Medulla oblongata (tissue), 1 donor: ENCODE data around the gene DNAJC27.
A peak's percentile ranks its signal among the peaks of the same experiment; 100 is the strongest.

ENCODE experiments used
- DNase-seq: peaks from one replicate; pipeline ENCODE4 v3.0.0-alpha.2; 2015; ENCODE audit errors: extremely low spot score

The DNAJC27 gene

DNA sequence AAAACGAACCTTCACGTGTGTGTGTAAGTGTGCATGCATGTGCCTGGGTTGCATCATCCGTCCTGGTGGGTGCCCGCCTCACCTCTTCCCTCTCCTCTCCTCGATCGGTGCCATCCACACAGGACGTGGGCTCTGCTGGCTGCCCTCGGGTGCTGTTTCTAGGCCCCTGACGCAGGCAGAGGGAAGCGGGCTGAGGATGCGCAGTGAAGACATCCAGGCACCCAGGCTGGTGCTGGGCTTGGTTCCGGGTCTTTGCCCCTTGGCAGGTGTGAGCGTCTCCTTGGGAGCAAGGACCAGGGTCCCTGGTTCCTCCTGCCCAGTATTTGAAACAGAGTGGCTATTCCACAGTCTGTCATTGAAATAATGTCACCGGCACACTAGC lies 45.5 kb downstream of the DNAJC27 start:
- no peak for DNase-seq

DNA sequence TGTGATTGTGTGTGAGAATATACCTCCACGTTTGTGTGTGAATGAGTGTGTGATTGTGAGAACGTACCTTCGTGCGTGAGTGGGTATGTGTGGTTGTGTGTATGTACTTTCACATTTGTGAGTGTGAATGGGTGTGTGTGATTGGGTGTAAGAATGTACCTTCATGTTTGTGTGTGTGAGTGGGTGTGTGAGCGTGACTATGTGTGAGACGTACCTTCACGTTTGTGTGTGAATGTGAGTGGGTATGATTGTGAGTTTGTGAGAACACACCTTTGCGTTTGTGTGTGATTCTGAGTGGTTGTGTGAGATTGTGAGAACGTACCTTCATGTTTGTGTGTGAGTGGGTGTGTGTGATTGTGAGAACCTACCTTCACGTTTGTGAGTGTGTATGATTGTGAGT lies 45.9 kb downstream of the DNAJC27 start:
- DNase-seq = no peak

DNA sequence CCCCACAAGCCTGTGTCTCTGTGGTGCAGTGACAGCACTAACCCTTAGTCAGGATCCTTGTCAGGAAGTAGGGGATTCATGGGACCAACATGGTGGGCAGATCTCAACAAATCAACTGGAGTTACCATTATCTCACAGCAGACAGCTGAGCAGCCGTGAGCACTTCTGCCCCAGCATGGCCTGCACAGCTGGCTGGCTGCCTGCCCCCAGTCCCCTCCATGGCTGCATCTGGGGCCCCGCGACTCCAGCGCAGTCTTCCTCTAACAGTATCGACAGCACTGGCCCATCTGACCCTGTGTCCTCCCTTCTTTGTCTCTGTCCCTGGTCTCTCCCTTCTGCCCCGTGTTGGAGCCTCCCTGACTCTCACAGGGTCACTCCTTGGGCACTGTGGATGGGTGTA lies 47.0 kb downstream of the DNAJC27 start:
- no peak for DNase-seq

DNA sequence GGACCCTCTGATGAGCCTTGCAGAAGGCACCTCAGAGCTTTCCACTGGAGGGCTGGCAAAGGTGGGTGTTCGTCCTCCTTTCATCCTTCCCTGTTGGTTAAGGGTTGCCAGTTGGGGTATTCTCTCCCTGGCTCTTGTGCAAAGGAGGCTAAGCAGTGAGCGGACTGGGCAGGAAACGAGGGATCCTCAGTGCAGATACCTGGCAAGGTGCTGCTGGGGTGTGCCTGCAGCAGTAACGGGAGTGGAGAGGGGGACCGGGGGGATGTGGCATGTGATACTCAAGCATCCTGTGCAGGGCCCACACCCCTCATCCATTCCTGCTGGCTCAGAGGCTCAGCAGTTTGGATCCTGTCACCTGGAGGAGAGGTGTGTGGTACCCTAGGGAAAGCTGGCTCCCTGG lies 47.5 kb downstream of the DNAJC27 start:
- no peak for DNase-seq

DNA sequence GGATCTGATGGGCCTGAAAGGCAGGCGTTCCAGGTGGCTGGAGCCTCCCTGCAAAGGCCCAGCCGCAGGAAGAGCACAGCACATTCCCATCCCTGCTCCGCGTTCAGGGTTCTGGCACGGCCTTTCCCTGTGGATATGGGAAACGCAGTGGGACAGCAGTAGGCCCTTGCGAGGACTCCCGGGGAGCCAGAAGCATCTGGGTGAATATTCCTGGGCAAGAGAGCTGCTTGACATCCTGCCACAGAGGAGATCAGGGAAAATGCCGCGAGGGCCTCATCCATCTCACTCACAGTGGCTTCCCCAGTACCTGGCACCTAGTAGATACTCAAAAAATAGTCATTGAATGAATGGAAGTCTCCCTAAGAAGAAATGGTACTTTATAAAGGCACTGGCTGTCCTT lies 48.6 kb downstream of the DNAJC27 start:
- no peak for DNase-seq

DNA sequence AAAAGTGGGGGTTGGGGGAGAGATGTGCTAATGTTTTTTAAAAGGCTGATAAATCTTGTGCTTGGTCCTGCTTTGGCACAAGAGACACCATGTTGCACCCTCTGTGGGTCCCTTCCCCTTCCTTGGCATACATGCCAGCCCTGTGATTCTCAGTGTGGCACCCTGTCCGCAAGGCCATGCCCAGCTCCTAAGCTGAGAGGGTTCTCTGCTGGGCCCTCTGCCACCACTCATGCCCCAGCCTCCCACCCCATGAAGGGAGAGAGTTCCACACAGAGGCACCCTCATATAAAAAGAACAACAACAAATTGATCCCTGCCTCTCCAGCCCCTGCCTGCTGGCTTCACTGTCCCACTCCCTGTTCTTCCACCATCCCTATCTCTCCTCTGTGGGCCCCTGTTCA lies 49.2 kb downstream of the DNAJC27 start:
- no peak for DNase-seq

DNA sequence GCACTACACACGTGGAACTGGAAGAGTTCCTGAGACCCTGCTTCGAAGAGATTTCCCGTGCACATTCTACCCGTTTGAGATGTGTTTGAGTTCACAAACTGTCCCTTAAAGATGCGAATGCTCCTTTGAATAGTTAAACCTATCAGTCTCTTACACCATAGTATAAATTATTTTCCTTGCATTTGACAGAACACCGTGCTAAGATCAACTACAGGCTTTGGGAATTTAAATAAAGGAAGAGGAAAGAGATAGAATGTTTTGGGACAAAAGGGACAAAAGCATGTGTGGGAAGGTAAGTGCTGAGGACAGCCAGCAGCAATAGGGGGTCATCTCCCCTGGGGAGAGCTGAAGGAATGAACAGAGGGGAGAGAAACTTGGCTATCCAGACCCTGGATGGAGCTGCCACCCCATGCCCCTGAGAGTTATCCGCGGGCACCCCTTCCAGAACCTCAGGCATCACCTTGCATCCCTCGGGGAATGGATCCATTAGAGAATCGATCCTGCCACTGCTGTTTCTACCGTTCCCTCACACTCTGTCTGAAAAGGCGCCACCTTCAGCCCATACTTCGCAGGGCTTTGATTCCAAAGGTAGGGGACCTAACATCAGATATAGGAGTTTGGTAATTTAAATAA lies 50.8 kb downstream of the DNAJC27 start:
- no peak for DNase-seq

DNA sequence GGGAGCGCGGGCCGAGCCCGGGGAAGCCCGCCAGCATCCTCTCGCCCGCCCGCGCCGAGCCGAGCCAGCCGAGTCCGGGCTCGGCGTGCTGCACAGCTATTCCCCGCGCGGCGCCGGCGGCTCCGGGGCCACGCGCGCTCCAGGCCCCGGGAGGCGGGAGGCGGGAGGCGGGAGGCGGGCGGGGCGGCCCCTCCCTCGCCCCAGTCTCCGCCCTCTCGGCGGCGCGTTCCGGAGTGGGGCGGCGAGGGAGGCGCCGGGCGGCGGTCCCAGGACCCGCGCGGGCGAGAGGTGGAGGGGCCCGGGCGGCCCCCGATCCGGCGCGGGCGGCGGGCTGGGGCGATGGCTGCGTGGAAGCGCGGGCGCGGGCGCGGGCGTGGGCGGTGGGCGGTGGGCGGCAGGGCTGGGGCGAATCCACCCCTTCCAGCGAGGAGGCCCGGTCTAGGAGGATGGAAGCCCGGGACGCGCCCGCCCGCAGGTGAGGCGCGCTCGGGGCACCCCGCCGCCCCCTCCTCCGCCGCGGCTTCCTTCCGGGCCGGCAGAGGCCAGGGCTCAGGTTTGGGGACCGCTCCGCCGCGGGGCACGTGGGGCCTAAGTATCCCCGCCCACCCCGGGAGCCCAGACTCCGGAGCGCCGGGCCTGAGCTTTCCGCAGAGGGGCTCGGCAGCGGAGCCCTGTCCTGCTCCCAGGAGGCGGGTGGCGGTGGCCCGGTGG lies 51.5 kb downstream of the DNAJC27 start, which contains the start of gene ADCY3:
ADCY3 (minus strand) TSS at position 140 of the 711 bp plus-strand sequence. CDS start 1,250 bp downstream, outside the sequence.
- peak; percentile 62 for DNase-seq

DNA sequence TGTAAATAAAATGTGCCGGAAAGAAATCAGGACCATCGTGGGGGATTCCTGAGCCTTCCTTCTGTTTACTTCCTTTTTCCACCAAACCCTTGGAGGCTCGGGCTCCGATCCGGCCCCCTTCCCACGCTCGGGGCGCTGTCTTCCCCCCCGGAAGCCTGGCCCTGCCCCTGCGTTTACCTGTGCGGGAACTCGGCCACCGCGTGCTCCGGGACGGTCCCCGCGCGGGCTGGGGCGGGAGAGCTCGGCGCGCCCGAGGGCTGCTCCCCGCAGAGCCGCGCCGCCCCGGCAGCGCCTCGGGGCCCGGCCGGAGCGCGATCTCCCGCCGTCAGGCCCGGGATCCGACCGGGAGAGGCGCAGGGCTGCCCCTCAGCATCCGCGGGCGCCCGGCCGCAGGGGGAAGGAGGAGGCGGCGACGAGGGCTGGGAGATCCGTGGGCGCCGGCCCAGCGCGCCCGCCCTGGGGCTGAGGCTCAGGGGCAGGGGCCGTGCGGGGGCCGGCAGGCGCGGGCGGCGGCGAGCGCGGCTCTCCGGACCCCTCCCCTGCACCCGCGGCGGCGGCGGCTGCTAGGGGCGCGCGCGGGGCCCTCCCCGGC lies 52.2 kb downstream of the DNAJC27 start:
- DNase-seq = no peak

DNA sequence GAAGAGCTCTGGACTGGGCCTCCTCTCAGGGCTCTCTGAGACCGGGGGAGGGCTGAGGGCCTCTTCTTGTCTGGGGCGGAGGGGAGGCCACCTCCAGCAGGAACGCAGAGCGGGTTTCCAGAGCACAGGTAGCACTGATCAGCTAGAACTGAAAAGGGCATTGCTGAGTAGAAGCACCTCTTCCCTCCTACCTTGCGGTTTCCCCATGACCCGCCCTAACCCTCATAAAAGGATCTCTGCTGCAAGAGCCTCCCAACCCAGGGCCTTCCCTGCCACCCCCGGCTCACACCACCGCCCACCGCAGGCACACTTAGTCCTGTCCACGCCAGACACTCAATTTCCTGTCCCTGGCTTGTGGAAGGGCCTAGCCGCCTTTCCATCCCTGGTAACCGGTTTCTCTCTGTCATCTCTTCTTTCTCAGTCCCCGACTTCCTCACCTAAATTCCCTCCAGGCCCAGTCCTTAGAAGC lies 52.7 kb downstream of the DNAJC27 start:
- no peak for DNase-seq

DNA sequence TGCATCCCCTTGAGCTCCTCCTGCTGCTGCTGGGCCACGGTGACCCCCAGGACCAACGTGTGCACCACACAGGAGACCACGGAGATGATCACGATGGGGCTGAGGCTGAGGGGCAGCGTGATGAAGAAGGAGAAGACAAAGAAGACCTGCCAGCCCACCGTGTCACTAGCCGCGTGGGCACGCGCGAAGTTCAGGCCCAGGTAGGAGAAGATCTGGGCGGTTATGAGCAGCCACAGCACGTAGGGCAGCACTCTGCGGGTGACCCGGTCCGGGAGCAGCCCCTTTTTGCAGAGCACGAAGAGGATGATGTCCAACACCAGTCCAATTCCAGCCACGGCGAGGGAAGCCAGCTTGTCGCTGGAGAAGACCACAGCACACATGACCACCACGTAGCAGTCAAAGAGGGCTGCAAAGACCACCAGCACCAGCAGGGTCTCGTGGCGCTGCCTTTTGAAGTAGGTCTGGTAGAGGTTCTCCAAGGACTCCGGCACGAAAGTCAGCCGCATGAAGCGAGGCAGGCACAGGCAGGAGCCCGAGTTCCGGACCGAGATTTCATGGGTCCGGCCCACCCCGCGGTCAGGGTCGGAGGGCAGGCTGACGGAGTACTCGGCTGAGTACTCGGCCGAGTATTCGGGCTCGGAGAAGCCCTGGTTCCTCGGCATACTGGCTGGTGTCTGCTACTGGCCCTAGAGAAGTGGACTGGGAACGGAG lies 53.3 kb downstream of the DNAJC27 start:
- no peak for DNase-seq

DNA sequence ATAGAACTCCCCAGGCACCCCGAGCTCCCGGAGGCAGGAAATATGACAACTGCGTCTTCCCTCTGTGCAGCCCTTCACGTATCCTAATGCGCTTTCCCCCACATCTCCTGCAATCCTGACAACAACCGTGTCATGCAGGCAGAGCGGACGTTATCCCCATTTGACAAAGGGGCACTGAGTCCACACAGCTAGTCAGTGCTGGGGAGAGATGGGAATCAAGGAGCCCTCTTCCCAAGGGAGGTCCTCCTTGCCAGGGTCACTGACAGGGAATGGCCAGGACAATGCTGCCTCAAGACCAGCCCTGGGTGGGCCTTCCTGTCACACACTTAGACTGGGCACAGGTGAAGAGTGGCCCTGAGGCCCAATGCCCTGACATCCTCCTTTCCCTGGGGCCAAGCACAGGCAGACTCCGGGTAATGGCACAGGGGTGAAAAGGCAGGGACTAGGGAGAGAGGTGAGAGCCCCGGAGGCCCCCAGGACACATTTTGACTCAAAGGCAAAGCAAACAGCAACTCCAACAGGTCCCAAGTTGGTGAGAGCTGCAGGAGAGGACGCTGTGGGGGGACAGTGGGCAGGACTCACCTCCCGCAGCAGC lies 53.9 kb downstream of the DNAJC27 start:
- DNase-seq = no peak

DNA sequence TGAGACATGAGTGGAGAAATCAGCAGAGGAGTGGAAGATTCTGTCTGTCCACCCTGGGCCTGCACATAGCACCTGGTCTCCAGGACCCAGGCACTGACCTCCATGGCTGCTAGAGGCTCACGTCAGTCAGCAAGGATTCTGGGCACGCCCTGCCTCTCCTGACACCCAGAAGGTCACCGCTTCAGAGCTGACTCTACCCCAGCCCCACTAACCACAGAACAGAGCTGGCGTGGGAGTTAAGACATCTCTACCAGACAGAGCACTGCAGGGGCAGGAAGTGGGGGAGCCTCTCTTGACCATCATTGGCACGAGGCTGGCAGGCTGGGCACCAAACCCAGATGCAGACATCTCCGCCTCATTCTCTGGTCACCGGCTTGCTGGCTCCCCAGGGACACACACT lies 54.7 kb downstream of the DNAJC27 start:
- no peak for DNase-seq

DNA sequence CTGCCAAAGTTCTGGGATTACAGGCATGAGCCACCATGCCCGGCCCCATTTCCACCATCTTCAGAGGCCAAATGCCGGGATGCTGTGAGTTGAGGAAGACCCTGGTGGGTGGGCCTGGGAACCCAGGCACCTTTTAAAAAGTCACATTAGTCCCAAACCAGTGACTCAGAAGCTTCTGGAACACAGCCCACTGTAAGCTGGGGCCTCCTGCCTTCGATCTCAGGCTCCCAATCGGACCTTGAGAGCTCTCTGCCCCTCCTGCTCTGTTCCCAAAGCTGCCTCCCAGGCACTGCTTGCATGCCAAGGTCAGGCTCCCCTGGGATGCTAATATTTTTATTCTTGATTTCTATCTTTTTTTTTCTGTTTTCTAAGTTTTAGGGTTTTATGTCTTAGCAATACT lies 56.0 kb downstream of the DNAJC27 start:
- no peak for DNase-seq

DNA sequence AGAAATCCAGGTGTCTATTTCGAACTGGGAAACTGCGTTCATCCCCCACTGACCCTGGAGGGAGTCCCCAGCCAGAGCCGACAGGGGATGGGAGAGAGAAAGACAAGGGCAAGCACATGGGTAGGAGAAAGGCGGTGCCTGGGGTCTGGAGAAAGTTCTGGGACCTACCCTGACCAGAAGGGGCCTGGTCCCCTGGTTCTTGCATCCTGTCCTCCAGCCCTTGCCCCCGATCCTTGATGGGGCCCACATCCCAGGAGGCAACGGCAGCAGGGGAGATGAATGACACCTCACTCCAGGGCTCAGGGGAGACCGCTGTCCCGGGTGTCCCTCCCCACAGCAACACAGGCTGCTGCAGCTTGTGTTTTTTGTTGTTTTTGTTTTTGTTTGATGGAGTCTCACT lies 56.6 kb downstream of the DNAJC27 start:
- DNase-seq = no peak

DNA sequence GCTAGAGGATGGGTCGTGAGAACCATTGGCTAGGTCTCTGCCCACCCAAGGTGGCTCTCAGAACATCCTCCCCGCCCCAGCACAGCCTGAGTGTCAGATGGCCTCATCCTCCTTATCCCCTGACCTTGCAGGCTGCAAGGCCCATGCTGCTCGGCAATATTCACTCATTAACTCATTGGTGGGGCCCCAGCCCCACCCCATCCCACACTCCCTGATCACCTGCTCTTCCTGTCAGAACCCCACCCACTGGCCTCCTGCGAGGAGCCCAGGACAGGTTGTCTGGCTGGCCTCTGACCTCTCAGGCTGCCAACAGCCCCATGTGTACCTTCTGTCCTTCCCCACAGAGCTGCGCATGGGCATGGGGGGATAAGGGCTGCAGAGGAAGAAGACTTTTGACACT lies 57.0 kb downstream of the DNAJC27 start:
- DNase-seq = no peak

DNA sequence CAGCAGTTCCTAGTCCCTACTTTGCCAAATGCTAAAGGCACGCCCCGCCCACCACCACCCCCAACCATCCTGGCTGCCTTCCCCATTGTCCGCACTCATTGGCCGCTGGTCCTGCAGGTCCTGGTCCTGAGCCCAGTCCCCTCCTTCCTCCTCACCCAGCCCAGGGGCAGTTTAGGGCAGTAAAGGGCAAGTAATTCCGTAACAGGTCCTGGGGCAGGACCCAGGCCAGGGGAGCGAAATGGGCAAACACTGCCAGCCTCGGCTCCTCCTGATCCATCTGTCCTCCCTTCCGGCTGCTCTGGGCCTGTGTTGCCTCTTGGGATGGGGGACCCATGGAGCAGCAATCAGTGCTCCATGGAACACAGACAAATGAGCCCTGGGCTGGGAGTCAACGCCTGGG lies 57.8 kb downstream of the DNAJC27 start:
- no peak for DNase-seq

DNA sequence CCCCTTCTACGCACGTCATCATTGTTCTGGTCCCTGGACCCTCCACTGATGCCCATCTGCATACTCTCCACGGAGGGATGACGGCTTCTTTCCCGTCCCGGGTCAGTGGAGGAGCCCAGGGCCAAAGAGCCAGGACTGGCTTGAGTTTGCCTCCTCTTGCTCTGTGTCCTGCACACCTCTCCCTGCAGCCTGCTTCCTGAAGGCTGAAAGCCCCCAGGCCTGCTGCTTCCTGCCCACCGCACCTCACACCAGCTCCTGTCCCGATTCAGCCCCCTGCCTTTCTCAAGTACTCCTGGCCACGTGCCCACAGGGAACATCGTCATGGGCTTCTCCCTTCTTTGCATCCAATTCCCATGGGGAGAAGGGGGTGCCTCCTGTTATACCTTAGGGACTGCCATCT lies 58.8 kb downstream of the DNAJC27 start:
- no peak for DNase-seq

DNA sequence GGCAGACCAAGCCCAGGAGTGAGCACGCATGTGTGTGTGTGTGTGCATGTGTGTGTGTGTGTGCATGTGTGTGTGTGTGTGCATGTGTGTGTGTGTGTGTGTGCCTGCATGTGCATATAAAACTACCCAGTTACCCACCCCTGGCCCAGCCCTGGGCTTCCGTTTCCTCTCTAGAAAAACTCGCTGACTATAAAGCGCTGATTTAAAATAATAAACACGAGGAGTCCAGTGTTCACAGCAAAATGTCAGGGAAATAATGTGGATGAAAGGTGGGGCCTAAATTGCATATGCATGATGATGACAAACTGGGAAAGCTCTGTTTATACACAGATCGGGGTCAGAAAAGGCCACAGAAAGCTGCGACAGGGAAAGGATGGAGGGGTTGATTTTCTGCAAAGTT lies 59.2 kb downstream of the DNAJC27 start:
- DNase-seq = no peak

DNA sequence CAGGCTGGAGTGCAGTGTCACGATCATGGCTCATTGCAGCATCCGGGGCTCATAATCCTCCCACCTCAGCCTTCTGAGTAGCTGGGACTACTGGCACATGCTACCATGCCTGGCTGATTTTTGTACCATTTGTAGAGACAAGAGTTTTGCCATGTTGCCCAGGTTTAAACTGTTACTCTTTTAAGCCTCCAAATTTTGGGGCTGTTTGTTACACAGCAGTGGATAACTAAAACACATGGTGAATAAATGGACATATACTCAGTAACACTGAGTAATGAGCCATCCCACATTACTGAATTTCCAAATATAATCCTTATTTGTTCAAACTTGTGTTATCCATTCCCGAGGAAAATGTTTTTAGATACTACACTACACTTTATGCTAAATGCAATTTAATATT lies 61.5 kb downstream of the DNAJC27 start:
- no peak for DNase-seq

DNA sequence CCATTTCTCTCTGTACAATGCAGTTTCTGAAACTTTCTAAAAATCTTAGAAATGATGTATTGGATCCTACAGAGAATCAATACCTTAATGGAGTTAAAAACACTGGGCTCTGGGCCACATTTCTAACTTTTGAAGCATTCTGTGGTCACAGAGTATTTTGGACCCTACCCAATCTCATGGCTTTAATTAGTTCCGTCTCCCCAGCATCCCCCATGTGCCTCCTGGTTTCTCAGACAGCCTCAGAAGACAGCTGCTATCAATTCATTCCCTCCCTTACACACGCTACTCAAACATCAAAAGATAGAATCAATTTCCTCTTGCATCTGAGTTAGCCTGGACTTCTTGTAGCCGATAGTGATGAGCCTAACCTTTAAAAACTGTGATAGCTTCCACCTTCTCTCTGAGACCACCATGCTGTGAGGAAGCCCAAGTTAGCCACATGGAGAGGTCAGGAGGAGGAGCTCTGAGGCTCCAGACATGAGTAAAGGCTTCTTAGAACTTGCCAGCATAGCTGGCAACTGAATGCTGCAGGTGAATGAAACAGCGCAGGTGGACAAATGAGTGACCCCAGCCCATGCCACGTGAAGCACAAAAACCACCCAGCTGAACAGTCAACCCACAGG lies 62.1 kb downstream of the DNAJC27 start:
- no peak for DNase-seq

DNA sequence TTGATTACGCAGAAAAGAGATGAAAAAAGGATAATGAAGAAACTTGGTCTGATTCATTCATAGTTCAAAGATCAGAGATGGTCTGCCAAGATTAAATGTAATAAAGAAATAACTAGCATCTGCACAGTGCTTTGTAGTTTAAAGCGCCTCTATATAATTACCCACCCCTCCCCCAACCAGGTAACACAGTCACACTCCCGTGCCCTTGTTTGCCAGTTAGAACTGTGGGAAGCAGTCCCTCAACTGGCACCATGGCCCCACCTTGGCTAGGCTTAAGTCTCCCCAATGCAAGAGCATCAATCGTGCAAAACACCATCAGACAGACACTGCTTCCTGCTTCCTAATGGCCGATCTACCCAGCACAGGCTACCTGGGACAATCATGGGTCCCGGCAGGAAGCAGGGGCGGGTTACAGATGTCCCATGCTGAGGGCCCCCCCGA lies 63.3 kb downstream of the DNAJC27 start:
- no peak for DNase-seq
